Testis (tissue), 2 donors: Measurements from ENCODE around the gene STXBP6.

Experiments
- POLR2A ChIP-seq: fragments of 450-650 bp; IDR thresholded peaks from one replicate; pipeline ENCODE4 v1.6.1; 2017; ENCODE audit warnings: antibody characterized with exemption, mild to moderate bottlenecking, moderate library complexity
- TF ChIP-seq, protein P1 (sequence below), 3 experiments: fragments of 450-650 bp in 2 of 3; fragments of 200-600 bp in 1 of 3; sonication (generic) in 1 of 3; IDR thresholded peaks; one replicate each; pipeline ENCODE4 v1.5.1; 2016 to 2019; ENCODE audit warnings: antibody characterized with exemption in 3 of 3, mild to moderate bottlenecking in 2 of 3, moderate library complexity in 1 of 3

- TF ChIP-seq, protein P1, sequence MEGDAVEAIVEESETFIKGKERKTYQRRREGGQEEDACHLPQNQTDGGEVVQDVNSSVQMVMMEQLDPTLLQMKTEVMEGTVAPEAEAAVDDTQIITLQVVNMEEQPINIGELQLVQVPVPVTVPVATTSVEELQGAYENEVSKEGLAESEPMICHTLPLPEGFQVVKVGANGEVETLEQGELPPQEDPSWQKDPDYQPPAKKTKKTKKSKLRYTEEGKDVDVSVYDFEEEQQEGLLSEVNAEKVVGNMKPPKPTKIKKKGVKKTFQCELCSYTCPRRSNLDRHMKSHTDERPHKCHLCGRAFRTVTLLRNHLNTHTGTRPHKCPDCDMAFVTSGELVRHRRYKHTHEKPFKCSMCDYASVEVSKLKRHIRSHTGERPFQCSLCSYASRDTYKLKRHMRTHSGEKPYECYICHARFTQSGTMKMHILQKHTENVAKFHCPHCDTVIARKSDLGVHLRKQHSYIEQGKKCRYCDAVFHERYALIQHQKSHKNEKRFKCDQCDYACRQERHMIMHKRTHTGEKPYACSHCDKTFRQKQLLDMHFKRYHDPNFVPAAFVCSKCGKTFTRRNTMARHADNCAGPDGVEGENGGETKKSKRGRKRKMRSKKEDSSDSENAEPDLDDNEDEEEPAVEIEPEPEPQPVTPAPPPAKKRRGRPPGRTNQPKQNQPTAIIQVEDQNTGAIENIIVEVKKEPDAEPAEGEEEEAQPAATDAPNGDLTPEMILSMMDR (IDR thresholded peaks at IDR 0.05), result no peak
- TF ChIP-seq POLR2A, result no peak
Measured at GRCh38 chr14:24978862-24979724, 70.9 kb downstream of the STXBP6 start.
